CD4-positive, alpha-beta T cell treated with Interleukin-2 at 100 ng/mL for 4 hours (primary cell): ENCODE data around the gene EIPR1.
"Not testable (repeated sequence)": the region's sequence is repeated elsewhere in the genome, so short reads cannot be mapped to it uniquely, and the experiment has no call there.

Source experiments
- DNase-seq: peaks from one replicate; pipeline ENCODE4 v3.0.0-alpha.2; 2020; ENCODE audit warnings: low spot score

EIPR1 gene

DNA sequence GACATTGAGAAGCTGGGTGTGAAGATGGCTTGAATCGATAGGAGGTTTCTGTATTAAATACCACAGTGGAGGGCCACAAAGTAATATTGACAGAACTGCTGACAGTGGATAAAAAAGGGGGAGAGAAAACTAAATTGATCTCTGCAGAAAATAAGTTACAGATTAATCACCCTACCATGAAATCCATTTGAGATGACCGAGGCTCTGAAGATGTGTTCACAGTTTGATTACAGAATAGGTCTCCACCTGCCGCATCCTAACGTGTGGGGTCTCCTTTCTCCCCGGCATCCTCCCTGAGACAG is 165.6 kb downstream of the EIPR1 start:
- DNase-seq, result no peak

DNA sequence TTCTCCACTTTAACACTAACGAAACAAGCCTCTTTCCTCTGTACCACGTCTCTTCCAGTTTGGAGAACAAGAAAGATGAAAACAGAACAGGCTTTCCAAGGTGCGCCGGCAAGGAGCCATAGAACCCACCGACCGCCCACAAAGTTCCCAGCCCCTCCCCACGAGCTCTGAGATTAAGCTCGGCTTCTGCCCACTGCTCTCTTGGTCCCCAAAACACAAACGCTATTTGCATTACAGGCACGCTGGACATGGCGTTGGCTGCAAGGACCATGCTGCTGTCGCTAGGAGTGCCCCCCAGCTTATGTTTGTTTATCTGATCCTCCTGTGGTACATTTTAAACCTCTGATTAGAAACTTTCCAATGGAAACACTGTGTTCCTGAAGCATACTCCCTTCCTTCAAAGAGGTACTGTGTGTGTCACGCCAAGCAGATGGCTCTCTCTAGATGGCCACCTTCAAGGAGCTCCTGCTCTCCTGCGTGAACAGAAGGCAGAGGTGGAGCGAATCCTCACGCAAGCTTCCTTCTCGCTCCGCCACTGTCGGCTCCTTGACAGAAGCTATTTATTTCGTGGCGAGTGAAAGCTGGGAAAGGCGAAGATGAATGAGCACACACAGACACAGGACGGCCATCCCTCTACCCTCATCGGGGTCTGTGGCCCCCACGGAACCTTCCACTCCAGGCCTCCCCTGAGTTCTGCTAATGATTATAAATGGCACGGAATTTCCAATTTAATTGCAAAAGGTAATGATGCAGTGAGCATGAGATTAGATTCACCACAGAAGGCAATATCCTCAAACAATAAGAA is 166.2 kb downstream of the EIPR1 start:
- no peak for DNase-seq

DNA sequence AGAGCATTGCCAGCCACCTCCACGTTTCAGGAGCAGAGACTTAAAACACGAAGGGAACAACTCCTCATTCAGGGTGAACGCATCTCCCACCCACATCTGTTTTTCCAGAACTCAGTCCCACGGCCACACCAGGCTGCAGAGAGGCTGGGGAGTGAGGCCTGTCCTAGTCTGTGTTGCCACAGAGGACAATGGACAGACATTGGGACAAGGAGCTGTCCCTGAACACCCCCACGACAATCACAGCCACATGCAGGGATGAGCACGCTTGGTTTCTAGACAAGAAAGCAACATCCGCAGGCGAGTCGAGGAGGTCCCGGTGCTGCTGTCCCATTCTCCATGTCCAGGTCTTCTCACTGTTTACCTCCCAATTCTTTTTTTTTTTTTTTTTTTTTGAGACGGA is 167.4 kb downstream of the EIPR1 start:
- DNase-seq, result no peak

DNA sequence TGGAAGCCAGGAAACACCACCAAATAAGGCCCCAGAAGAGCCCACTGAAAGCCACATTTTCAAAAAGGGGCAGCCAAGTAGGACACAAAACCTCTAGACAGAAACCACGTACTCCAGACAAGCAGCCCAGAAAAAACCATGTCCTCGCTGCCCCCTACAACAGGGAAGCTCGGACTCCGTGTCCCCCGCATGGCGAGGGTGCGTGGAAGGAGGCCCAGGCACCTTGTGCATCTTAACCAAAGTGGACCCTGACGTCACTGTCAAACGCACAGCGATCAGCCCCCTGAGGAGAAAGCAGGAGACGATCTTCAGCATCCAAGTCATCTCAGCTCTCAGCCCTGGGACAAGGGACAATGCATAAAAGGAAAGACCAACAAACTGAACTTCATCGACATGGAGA is 168.4 kb downstream of the EIPR1 start:
- no peak for DNase-seq

DNA sequence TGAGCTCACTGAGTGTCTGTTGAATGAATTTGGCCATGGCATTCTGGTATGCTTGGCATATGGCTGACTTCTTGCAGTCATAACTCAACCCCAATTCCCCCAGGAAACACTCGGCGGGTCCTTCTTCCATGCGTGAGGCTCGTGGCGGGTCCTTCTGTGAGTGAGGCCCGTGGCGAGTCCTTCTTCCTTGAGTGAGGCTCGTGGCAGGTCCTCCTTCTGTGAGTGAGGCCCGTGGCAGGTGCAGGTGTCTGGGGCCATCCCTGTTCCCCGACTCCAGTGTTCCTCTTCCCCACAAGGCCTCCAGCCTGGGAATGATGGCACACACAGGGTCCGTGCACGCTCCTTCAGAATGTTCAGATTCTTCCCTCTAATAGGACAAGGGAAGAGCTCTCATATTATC is 169.0 kb downstream of the EIPR1 start:
- DNase-seq, result no peak

DNA sequence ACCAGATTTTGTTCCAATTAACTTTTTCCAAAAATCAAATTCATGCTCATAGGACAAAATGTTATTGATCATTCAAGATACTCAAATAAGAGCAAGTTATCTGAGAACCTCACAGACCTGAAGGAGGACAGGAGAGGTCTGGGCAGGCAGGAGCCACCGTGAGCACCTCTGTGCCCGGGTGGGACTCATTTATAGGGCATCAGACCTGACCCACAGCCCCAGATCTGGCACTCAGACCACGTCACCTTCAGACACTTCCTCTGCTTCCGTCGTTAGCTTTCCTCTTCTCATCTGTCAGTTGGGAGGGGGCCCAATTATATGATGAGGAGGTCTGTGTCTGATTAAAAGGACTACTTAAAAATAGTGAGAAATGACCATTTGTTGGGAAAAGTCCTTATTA is 169.4 kb downstream of the EIPR1 start:
- no peak for DNase-seq

DNA sequence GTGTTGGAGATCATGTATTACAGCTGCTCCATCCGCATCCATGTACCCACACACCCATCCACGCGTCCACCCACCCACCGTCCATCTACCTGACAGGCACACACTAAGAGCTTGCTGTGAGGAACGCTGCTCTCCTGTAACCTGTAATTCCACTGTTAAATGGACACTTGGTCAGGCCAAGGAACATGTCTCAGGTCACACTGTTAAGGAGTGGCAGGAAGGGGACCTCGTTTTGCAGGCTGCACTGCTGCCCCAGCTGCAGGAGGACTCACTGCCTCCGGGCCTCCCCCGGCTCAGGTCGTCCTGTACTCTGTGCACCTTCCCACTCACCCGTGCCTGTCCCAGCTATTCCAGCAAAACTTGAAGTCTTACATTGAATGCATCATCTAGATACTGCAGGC is 170.5 kb downstream of the EIPR1 start:
- no peak for DNase-seq

DNA sequence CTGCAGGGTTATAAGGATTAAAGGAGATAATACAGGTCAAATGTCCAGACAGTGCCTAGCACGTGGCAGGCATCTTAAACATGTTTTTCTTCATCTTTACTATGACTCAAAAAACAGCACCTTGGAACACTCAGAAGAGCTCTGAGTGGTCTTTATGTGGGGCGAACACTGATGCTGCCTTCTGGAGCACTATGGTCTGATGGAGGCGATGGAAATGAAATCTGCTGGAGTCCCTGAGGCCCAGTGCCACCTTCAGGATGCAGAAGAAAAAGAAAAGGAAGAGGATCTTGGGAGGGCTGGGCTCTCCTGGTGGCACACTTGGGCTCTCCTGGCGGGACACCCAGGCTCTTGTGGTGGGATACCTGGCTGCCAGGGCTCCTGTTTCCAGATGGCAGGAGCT is 171.8 kb downstream of the EIPR1 start:
- no peak for DNase-seq

DNA sequence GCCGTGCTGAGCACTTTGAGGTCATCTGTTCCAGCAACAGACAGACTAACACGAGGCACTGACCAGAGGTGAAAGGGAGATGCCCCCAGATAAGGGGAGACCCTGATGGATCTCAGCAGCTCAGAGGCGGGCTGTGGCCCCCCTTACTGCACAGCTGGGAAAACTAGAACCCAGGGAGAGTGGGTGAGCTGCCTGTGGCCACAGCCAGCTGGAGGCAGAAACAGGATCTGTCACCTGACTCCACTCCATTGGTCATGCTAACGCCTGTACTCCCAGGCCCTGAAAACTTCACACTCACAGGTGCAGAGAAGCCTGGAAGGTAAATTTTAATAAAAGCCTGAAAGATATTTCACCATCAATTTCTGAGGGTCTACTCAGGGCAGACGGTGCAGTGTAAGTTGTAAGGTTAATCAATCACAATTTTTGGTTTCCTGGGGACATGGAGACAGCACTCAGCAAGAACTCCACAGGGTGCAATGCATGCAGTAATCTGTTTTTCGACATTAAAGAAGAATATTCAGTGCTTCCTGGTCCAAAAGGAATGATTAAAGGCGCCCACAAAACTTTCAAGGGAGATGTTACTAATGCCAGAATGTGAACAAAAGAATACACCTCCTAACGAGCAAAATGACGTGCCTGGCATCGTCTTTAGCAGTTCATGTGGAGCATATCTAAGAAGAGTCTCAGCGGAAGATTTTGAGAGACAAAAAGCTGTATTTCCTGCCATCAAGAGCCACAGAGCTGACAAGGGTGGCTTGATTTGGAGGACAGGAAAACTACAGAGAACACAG is 173.4 kb downstream of the EIPR1 start:
- DNase-seq, result no peak

DNA sequence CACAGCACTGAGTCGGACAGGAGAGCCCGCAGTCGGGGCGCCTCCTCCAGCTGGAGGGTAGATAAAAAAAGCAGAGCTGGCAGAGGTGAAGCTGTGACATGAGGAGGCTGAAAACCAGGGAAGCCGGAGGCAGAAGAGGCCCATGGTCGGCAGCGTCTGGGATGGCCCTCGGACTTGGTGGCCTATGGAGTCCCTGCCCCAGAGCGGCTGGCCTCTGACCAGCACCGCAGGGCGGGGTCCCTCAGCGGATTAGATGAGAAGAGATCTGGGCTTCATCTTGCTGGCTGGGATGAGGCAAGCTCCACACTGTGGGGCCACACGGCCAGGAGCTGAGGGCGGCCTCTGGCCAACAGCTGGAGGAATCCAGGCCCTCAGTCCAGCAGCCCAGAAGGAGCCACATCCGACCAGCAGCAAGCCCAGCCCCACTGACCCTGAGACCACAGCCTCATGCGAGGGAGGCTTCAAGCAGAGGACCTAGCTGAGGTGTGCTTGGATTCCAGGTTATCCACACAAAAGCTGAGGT is 174.1 kb downstream of the EIPR1 start:
- no peak for DNase-seq

DNA sequence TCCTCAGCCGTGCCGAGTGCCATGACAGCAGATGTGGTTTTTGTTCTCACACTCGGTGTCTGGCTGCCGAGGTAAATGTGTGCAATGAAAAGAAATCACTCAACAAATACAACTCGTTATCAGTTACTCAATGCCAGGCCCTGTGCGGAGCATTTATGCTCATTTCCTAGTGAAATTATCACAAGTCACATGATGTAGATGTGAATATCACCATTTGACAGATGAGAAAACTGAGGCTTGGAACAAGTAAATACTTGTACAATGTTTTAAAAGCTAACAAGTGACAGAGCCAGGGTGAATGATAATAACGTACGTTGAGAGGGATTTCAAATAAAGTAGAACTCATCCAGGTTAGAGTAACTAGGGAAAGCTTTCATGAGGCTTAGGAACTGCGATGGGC is 174.7 kb downstream of the EIPR1 start:
- no peak for DNase-seq

DNA sequence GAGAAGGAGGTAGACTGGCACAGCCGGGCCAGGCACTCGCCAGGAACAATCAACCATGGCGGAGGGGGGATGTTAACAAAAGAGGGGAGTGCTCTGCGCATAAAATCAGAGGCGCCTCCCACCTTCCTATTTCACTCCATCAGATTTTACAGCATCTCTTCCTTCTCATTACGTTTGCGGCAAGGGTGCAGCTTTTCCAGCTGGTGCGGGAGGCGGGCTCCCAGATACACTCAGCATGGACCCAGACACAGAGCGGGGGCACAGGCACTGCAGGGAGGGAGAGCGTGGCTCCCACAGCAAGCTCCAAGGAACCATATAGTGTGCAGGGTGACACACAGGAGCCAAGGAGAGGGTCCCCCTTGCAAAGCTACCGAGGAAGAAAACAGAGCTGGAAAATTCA is 176.3 kb downstream of the EIPR1 start:
- no peak for DNase-seq

DNA sequence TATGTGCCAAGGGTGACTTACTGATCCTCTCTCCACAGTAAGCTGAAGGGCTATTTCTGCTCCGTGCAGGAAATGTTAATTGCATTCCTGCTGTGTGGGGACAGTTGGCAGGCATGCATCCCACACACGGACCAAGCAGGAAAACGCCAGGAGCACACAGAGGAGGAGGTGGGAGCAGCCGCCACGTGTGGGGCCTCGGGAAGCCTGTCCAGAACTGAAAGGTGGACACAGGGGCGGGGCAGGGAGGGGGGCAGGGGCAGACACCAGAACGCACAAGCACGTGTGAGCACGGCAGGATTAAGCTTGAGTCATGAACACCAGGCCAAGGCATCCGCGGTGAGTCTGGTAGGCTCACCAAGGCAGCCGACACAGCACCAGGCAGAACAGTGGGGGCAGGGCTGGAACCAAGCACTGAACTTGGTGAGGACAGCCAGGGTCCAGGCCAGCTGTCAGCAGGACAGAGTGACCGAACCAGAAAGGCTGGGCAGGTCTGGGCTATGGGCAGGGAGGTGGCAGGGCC is 177.1 kb downstream of the EIPR1 start:
- DNase-seq, result no peak

DNA sequence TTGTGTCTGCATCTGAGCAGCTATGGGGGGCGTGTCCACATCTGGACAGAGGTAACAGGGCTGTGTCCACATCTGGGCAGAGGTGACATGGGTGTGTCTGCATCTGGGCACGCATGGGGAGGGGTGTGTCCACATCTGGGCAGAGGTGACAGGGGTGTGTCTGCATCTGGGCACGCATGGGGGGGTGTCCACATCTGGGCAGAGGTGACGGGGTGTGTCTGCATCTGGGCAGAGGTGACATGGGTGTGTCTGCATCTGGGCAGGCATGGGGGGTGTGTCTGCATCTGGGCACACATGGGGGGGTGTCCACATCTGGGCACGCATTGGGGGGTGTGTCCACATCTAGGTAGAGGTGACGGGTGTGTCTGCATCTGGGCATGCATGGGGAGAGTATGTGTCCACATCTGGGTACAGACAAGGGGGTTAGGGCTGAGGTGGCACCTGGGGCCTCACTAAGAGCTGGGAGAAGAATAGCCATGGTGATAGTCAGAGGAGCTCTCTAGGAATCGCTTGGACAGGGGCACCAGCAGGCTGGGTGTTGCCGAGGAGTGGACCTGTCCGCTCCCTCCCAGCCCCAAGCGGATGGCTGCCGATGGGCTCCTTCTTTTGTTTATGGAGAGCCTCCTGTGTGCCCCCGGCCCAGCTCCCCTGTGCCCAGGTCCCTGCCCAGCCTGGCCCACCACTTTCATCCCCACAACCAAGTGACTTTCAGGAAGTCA is 177.8 kb downstream of the EIPR1 start:
- no peak for DNase-seq

DNA sequence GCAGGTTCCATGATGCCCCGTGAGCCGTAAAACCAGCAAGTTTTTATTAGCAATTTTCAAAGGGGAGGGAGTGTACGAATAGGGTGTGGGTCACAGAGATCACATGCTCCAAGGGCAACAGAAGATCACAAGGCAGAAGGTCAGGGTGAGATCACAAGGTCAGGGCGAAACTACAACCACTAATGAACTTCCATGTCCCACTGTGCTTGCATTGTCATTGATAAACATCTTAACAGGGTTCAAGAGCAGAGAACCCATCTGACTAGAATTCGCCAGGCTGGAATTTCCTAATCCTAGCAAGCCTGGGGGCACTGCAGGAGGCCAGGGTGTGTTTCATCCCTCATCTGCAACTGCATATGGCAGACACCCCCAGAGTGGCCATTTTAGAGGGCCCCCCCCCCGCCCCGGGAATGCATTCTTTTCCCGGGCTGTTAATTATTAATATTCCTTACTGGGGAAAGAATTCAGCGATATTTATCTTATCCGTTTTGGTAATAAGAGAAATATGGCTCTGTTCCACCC is 178.9 kb downstream of the EIPR1 start:
- DNase-seq, result not testable (repeated sequence)

DNA sequence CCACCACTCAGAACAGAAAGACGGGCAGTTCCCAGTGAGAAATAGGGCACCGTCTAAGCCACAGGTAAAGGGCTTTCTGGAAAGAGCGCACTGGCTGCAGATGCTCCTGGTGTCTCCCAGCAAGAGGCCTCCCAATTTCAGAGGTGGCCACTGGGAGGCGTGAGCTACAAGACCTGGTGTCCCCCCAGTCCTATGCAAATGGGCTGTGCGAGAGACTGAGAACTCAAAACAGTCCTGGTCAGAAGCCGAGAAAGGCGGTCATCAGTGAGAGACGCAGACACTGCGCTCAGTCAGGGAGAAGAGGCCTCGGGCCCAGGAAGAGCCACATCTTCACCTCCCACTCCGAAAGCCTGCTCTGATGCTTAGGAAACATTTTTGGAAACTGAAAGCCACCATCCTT is 179.5 kb downstream of the EIPR1 start:
- DNase-seq, result peak; percentile 6

DNA sequence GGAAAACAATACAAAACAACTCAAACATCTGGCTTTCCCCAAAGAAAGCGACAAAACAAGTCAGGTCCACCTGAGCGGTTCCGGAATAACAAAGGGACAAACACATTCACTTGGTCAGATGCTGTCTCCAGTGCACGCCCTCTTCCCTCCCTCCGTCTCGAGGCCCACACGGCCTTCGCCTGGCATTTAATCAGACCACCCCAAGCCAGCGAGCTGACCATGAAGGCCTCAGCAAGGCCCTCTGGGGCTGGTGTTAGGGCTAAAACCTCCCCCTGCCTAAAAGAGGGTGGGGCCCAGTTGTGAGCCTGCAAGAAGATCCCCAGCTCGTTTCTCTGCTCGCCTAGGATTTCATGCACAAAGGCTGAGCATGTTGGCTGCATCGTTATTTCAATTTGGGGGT is 180.3 kb downstream of the EIPR1 start:
- DNase-seq, result no peak

DNA sequence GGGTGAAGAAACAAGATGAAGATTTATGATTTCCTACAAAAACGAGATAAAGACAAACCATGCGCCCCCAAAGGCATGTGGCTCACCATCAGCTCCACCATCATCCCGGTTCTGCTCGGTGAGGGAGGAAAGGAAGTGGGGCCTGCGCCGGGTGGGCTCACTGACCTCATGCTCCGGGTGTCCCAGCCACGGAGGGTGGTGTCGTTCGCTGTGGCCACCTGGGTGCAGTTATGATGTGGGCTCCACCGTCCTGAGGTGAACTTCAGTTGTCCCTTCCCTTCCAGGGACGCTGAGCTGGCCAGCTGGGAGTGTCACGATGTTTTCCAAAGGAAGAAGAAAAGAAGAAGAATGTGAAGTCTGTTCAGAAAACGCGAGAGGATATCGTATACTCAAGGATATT is 180.9 kb downstream of the EIPR1 start:
- no peak for DNase-seq

DNA sequence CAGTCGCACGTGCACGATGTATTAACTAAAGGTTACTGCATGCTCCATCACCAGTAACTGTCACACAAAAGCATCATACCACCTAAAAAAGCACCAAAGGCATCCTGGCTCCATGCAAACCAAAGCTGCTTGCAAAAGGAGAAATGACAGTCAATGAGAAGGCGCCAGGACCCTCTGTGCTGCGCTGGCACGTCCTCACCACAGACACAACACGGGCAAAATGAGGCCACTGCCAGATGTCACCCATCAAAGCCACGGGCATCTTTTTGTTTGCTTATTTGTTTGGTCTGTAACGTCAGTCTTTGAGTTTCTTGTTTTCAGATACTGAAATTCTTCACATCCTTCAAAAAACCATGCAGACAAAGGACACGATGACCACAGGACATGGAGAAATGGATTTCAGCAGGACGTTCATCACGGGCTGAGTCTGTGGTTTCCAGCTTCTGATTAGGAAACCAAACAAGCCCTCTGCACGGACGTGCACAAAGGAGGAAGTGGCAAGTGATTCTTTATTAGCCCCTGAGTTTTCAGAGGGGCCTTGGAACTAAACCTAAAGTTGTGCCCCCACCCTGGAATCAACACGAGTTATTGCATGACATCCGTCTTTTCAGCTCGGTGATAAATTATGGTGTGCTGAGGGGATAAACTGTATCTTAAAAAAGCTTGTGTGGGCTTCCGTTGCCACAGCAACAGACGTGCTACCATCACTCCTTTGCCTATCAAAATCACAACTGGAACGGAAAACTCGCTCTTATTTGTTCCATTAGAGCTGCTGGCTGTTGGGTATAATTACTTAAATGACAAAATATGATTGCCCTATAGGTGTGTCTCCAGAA is 181.8 kb downstream of the EIPR1 start:
- DNase-seq, result no peak

DNA sequence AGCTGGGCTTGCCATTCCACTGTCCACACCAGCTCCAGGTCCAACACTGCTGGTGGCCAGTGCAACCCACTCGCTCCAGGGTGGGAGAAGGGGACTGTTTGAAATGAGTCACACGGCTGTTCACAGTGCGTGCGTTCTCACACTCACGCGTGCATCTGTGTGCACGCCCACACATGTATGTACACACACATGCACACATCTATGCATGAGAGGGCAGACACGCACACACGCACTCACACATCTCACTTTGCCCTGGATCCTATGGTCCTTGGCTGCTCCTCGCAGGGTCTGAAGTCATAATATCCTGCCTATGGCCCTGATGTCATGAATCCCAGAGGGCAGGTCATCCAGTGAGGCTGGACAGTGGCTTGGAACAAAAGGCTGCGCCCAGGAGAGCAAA is 182.8 kb downstream of the EIPR1 start:
- DNase-seq, result no peak
